Thoracic aorta (tissue), 2 donors: ENCODE data around the gene PAM. TPM values are rescaled to one million over a fixed set of nuclear protein-coding genes. Genes with fewer than 3 reads are reported as not detected.
A peak's percentile ranks its signal among the peaks of the same experiment; 100 is the strongest.

Experiments
- ATAC-seq: fragments of 150-250 bp; one replicate; pipeline ENCODE4 v1.8.0; 2017; ENCODE audit warnings: low read depth; ENCODE audit not compliant: insufficient number of reproducible peaks, low FRiP score
- DNase-seq: peaks from one replicate; pipeline ENCODE4 v3.0.0-alpha.2; 2020; ENCODE audit warnings: low spot score
- H3K27ac ChIP-seq, 2 donors: fragments of 200-600 bp; sonication (generic); 1 replicate in 1 of 2; 2 replicates in 1 of 2; pipeline ENCODE4 v1.5.1; 2016; ENCODE audit warnings: mild to moderate bottlenecking in 2 of 2, moderate library complexity in 2 of 2
- H3K27me3 ChIP-seq: fragments of 200-600 bp; sonication (generic); replicated peaks from 2 replicates; pipeline ENCODE4 v1.6.0; 2016; ENCODE audit warnings: mild to moderate bottlenecking; ENCODE audit not compliant: insufficient read depth
- H3K36me3 ChIP-seq: fragments of 200-600 bp; sonication (generic); one replicate; pipeline ENCODE4 v1.5.1; 2016
- H3K4me1 ChIP-seq, 2 donors: fragments of 200-600 bp; sonication (generic); 1 replicate in 1 of 2; 2 replicates in 1 of 2; pipeline versions ENCODE4 v1.5.1 to v1.6.0; 2016; ENCODE audit warnings: low read depth in 2 of 2, mild to moderate bottlenecking in 1 of 2; ENCODE audit not compliant: control insufficient read depth in 1 of 2
- H3K4me3 ChIP-seq: fragments of 200-600 bp; sonication (generic); 2 replicates; pipeline ENCODE4 v1.5.1; 2016; ENCODE audit warnings: mild to moderate bottlenecking
- H3K9me3 ChIP-seq: fragments of 200-600 bp; sonication (generic); 2 replicates; pipeline ENCODE4 v1.5.1; 2016
- CTCF ChIP-seq: fragments of 200-600 bp; sonication (generic); IDR thresholded peaks from one replicate; pipeline ENCODE4 v1.5.1; 2019; ENCODE audit warnings: antibody characterized with exemption
- total RNA-seq, 2 donors: library from RNA; depleted of rRNA; stranded (reverse); fragments of >200 nt; gene quantifications; one replicate each; pipeline versions ENCODE4 v1.1.0 to v1.2.3, GENCODE V29; 2016

The PAM gene
- total RNA-seq, 2 donors from 2014 or later, result 571 to 806 TPM

DNA sequence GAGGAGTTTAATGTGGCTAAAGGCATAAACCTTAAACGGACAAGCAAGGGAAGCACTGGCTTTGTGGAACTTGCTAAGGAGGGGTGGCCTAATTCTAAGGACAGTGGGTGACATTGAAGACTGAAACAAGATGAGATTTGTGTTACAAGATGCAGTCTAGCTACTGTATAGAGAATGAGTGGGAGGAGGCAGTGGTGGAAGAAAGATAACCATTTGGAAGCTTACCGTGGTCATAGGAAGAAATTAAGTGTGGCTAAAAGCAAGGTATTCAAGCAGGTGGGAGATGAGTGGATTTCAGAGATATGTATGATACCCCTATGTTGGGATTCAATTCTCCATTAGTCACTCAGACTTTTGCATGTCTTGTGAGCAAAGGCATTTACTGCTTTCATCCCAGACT is 4.6 kb downstream of the PAM start:
- Histone ChIP-seq H3K36me3 (no peaks in the 10 kb centered on the region), H3K27me3 (no peaks in the 10 kb centered on the region), H3K9me3 (no peaks in the 10 kb centered on the region), H3K4me3 (no peak overlapping the region), H3K4me1 (peaks cover 48 to 76% of the 10 kb centered on the region in 2 donors), H3K27ac (peak overlapping the region; percentile 26 to 93)
- no peak for ATAC-seq
- no peak for TF ChIP-seq CTCF
- no peak for DNase-seq

DNA sequence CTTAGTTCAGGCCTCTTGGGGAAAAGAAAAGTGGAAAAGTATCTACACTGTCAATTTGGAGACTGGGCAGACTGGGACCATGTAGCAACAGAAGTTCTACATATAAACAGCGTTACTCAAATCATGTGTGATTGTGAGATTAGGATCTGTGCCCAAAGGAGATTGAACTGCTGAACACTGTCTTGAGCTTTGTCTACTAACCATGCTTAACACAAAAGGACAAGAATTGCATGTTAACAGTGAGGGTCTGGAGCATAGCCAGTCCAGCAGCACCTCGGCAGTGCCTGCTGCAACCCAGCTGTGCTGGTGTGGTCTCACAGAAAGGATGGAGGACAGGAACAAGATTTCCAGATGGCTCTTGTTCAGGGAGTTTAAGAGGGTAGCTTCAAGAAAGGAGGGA is 5.7 kb downstream of the PAM start:
- Histone ChIP-seq H3K9me3 (no peaks in the 10 kb centered on the region), H3K4me3 (peak overlapping the region; percentile 54), H3K27ac (peak overlapping the region; percentile 25 to 93), H3K36me3 (no peaks in the 10 kb centered on the region), H3K27me3 (no peaks in the 10 kb centered on the region), H3K4me1 (peaks cover 51 to 86% of the 10 kb centered on the region in 2 donors)
- ATAC-seq (no peak), DNase-seq (no peak)
- TF ChIP-seq CTCF, result no peak

DNA sequence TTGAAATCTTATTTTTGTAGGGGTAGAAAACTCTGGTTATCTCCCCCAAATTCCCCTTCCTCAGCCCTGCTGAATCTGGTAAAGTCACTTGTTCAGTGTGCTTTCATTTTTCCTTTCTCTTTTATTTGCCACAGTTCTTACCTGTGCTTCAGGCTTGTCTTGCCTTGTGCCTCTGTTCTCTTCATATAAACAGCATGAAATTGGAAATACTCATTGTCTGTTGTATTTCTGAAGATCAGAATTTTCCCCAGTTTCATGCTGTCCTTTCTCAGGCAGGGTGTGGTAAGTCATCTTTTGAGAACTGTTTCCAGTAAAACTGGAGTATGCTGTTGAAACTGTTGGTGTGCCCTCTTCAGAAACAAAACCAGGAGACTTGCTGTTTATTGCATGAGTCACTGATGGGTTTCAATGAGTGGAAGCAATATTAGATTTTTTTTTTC is 7.0 kb downstream of the PAM start:
- H3K36me3 ChIP-seq, result no peaks in the 10 kb centered on the region
- no peaks in the 10 kb centered on the region for H3K27me3 ChIP-seq
- DNase-seq, result no peak
- H3K9me3 ChIP-seq, result no peaks in the 10 kb centered on the region
- peak overlapping the region in 1 of 2 donors; percentile 51 for H3K27ac ChIP-seq
- no peak for ATAC-seq
- peaks cover 47 to 84% of the 10 kb centered on the region in 2 donors for H3K4me1 ChIP-seq
- TF ChIP-seq CTCF, result no peak
- peak overlapping the region; percentile 54 for H3K4me3 ChIP-seq

- ATAC-seq, result no peak
- Histone ChIP-seq H3K36me3 (no peaks in the 10 kb centered on the region), H3K4me1 (peaks cover 45 to 78% of the 10 kb centered on the region in 2 donors)
These were observed 7.6 kb downstream of the PAM start for GRCh38 chr5:102762562-102763227.

GRCh38 chr5:102763734-102764133 is 8.6 kb downstream of the PAM start:
- no peaks in the 10 kb centered on the region for H3K9me3 ChIP-seq
- ATAC-seq (no peak), DNase-seq (no peak)
- no peaks in the 10 kb centered on the region for H3K36me3 ChIP-seq
- peak overlapping the region in 1 of 2 donors; percentile 30 for H3K27ac ChIP-seq
- no peak overlapping the region for H3K4me3 ChIP-seq
- peaks cover 40 to 69% of the 10 kb centered on the region in 2 donors for H3K4me1 ChIP-seq
- no peaks in the 10 kb centered on the region for H3K27me3 ChIP-seq
- no peak for TF ChIP-seq CTCF

More at GRCh38 chr5:102762562-102763227, 7.6 kb downstream of the PAM start:
- Histone ChIP-seq H3K27ac (peak overlapping the region in 1 of 2 donors; percentile 30), H3K9me3 (no peaks in the 10 kb centered on the region), H3K27me3 (no peaks in the 10 kb centered on the region), H3K4me3 (no peak overlapping the region)
- DNase-seq, result no peak
- TF ChIP-seq CTCF, result no peak
